Activated naive CD8-positive, alpha-beta T cell (primary cell): ENCODE data around the gene KIFC1.

Experiments
- H3K27ac Mint-ChIP-seq: one replicate; pipeline ENCODE4 v1.8.0; 2021; ENCODE audit warnings: mixed read lengths
- H3K27me3 Mint-ChIP-seq: one replicate; pipeline ENCODE4 v1.8.0; 2021; ENCODE audit warnings: mixed read lengths
- H3K36me3 Mint-ChIP-seq: one replicate; pipeline ENCODE4 v1.8.0; 2021; ENCODE audit warnings: mixed read lengths
- H3K4me1 Mint-ChIP-seq: one replicate; pipeline ENCODE4 v1.8.0; 2021; ENCODE audit warnings: low read depth, mixed read lengths
- H3K4me3 Mint-ChIP-seq: one replicate; pipeline ENCODE4 v1.8.0; 2021; ENCODE audit warnings: mild to moderate bottlenecking, mixed read lengths
- H3K9me3 Mint-ChIP-seq: one replicate; pipeline ENCODE4 v1.8.0; 2021; ENCODE audit warnings: low read depth, mixed read lengths

KIFC1 gene

DNA sequence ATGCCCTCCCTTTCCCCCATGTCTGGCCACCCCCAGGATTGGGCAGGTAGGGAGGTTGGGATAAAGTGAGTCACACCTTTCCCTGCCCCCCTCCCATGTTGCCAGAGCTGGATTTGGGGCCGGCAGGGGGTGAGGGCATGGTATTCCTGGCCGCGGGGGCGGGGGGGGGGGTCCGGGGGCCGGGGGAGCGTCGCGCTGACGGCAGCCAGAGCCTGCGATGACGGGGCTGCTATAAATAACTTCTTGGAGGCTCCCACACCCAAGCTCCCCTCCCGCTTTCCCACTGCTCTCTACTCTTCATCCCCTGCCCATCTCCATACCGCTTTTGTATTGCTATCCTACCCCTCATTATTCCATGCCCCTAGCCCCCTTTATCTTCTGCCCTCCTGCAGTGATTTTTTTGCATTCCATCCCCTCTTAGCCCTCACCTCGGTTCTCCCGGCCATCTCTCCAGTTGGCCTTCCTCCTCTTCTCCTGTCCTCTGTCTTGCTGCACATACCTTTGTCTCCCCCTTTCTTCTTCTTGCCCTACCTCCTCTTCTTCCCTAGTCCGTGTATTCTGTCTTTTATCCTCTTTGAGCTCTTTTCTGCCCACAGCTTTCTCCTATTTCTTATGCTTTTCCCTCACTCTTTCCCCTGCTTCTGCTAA is 42.0 kb downstream of the KIFC1 start:
- no peak overlapping the region for H3K4me3 Mint-ChIP-seq
- peaks cover 6% of the 10 kb centered on the region for H3K36me3 Mint-ChIP-seq
- H3K4me1 Mint-ChIP-seq = peaks cover 48% of the 10 kb centered on the region
- H3K27me3 Mint-ChIP-seq = no peaks in the 10 kb centered on the region
- no peaks in the 10 kb centered on the region for H3K9me3 Mint-ChIP-seq
- peak overlapping the region; percentile 47 for H3K27ac Mint-ChIP-seq

DNA sequence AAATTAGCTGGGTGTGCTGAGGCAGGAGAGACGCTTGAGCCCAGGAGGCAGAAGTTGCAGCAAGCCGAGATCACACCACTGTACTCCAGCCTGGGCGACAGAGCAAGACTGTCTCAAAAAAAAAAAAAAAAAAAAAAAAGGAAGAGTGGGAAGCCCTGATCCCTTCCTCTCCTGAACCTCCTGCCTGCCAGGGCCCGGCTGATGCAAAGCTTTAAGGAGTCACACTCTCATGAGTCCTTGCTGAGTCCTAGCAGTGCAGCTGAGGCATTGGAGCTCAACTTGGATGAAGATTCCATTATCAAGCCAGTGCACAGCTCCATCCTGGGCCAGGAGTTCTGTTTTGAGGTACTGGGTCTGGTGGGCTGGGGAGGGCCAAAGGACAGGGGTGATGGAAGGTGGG is 43.3 kb downstream of the KIFC1 start:
- H3K9me3 Mint-ChIP-seq = no peaks in the 10 kb centered on the region
- H3K27me3 Mint-ChIP-seq = no peaks in the 10 kb centered on the region
- no peak overlapping the region for H3K4me3 Mint-ChIP-seq

DNA sequence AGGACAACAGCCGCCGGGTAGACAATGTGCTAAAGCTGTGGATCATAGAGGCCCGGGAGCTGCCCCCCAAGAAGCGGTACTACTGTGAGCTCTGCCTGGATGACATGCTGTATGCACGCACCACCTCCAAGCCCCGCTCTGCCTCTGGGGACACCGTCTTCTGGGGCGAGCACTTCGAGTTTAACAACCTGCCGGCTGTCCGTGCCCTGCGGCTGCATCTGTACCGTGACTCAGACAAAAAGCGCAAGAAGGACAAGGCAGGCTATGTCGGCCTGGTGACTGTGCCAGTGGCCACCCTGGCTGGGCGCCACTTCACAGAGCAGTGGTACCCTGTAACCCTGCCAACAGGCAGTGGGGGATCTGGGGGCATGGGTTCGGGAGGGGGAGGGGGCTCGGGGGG is 46.0 kb downstream of the KIFC1 start:
- Mint-ChIP-seq H3K27me3 (no peaks in the 10 kb centered on the region), H3K9me3 (no peaks in the 10 kb centered on the region), H3K36me3 (peaks cover 8% of the 10 kb centered on the region), H3K27ac (no peak overlapping the region), H3K4me3 (no peak overlapping the region), H3K4me1 (peaks cover 18% of the 10 kb centered on the region)

More for the DNA sequence above, 43.3 kb downstream of the KIFC1 start:
- H3K36me3 Mint-ChIP-seq = peaks cover 8% of the 10 kb centered on the region
- peaks cover 39% of the 10 kb centered on the region for H3K4me1 Mint-ChIP-seq
- H3K27ac Mint-ChIP-seq = no peak overlapping the region

DNA sequence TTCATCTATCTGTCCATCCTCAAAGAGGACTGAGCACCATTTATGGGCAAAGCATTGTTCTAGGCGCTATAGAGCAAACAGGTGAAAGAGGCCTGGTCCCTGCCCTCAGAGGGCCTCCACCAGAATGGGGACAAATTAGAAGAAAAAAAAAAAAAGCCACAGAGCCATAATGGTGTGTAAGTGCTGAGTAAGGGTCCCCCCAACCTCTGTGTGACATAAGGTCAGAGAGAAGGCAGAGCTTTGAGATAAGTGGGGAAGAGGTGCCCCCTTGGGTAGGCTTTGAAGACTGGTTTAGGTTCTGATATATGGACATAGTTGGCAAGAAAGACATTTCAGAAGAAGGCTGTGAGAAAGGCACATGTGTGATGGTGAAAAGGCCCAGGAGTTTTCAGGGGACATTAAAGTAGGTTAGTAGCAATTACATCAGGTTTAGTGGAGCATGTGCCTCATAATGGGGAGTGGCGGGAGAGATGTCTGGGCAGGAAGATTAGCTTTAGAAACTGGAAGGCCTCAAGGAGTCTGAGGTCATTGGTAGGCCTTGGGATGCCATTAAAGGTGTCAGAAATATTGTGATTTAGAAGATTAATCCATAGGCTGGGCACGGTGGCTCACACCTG is 47.5 kb downstream of the KIFC1 start:
- Mint-ChIP-seq H3K27me3 (no peaks in the 10 kb centered on the region), H3K4me3 (no peak overlapping the region), H3K36me3 (peaks cover 5% of the 10 kb centered on the region), H3K4me1 (peaks cover 9% of the 10 kb centered on the region), H3K9me3 (no peaks in the 10 kb centered on the region), H3K27ac (peak overlapping the region; percentile 64)

DNA sequence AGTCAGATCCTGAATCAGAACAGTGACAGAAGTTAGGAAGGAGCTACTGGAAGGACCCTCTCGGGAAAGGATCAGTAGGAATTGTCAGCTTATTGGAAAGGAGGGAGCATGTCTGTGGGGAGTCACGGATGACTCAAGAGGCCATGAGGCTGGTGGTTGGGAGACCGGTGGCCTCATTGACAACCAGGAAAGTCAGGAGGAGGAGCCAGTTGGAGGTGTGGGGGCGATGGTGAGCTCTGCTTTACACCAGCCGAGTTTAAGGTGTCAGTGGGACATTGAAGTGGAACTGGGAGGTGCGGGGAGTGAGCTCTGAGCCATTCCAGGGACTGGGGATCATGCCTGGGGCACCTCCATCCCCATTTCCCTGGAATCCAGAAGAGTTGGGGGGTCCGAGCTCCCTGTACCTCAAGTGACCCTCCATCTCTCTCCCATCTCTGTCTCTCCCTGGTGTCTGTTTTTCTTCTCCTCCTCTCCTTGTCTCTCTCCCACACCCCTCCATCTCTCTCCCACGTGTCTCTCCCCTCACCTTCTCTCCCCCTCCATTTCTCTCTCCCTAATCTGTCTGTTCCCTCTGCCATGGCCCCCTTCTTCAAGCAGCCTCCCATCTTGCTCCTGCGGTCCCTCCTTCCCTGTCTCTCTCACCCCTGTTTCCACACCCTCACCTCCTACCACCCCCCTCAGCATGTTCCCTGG is 48.5 kb downstream of the KIFC1 start:
- H3K36me3 Mint-ChIP-seq = peaks cover 5% of the 10 kb centered on the region
- H3K27me3 Mint-ChIP-seq = no peaks in the 10 kb centered on the region
- peaks cover 8% of the 10 kb centered on the region for H3K4me1 Mint-ChIP-seq
- no peak overlapping the region for H3K27ac Mint-ChIP-seq
- H3K9me3 Mint-ChIP-seq = no peaks in the 10 kb centered on the region
- H3K4me3 Mint-ChIP-seq = no peak overlapping the region

DNA sequence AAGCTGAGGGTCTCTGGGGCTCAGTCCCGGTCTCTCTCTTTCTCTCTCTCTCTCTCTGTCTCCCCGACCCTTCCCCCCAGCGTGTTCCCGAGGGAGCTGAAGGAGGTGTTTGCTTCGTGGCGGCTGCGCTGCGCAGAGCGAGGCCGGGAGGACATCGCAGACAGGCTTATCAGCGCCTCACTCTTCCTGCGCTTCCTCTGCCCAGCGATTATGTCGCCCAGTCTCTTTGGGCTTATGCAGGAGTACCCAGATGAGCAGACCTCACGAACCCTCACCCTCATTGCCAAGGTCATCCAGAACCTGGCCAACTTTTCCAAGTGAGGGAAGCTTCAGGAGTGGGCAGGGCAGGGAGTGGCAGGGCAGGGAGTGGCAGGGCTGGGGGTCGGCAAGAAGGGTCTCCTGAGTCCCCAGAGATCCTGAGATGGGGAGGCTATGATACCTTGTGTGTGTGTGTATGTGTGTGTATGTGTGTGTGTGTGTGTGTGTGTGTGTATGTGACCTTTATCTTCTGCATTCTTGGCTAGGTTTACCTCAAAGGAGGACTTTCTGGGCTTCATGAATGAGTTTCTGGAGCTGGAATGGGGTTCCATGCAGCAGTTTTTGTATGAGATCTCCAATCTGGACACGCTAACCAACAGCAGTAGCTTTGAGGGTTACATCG is 49.2 kb downstream of the KIFC1 start:
- no peaks in the 10 kb centered on the region for H3K9me3 Mint-ChIP-seq
- H3K27ac Mint-ChIP-seq = no peak overlapping the region
- peaks cover 6% of the 10 kb centered on the region for H3K4me1 Mint-ChIP-seq
- no peaks in the 10 kb centered on the region for H3K27me3 Mint-ChIP-seq
- peaks cover 5% of the 10 kb centered on the region for H3K36me3 Mint-ChIP-seq
- H3K4me3 Mint-ChIP-seq = no peak overlapping the region

DNA sequence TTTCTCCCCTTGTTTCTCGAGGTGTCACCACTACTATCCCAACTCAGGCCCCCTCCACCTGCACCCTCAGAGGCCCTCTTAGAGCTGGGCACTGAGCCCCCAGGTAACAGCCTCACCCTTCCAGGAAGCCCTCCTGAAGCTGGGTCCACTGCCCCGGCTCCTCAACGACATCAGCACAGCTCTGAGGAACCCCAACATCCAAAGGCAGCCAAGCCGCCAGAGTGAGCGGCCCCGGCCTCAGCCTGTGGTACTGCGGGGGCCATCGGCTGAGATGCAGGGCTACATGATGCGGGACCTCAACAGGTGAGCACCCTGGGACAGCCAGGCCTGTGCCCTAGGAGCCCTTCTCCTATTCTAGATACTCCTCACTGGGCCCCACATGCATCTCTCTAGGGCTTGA is 49.8 kb downstream of the KIFC1 start:
- Mint-ChIP-seq H3K27ac (peak overlapping the region; percentile 37), H3K27me3 (no peaks in the 10 kb centered on the region), H3K4me1 (peaks cover 6% of the 10 kb centered on the region), H3K9me3 (no peaks in the 10 kb centered on the region), H3K4me3 (no peak overlapping the region), H3K36me3 (peaks cover 4% of the 10 kb centered on the region)

DNA sequence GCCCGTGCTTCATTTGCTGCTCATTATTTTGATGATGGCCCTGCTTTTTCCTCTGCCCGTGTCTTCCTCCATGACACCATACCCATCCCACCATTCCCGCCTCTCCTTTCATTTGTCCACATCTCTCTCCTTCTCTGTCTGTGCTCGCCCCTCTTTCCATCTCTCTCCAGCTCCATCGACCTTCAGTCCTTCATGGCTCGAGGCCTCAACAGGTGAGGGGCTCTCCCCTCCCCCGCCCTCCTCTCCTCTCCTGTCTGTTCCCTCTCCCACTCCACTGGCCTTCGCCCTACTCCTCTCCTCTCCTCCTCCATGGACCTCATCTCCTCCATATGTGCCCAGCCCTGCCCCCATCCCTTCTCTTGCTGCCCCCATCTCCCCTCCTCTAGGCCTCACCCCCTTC is 50.7 kb downstream of the KIFC1 start:
- H3K4me3 Mint-ChIP-seq = no peak overlapping the region
- H3K36me3 Mint-ChIP-seq = peaks cover 4% of the 10 kb centered on the region
- no peaks in the 10 kb centered on the region for H3K9me3 Mint-ChIP-seq
- H3K27ac Mint-ChIP-seq = no peak overlapping the region
- no peaks in the 10 kb centered on the region for H3K27me3 Mint-ChIP-seq
- H3K4me1 Mint-ChIP-seq = peaks cover 6% of the 10 kb centered on the region

DNA sequence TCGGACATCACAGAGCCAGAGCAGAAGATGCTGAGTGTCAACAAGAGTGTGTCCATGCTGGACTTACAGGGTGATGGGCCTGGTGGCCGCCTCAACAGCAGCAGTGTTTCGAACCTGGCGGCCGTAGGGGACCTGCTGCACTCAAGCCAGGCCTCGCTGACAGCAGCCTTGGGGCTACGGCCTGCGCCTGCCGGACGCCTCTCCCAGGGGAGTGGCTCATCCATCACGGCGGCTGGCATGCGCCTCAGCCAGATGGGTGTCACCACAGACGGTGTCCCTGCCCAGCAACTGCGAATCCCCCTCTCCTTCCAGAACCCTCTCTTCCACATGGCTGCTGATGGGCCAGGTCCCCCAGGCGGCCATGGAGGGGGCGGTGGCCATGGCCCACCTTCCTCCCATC is 51.4 kb downstream of the KIFC1 start:
- H3K27me3 Mint-ChIP-seq = no peaks in the 10 kb centered on the region

DNA sequence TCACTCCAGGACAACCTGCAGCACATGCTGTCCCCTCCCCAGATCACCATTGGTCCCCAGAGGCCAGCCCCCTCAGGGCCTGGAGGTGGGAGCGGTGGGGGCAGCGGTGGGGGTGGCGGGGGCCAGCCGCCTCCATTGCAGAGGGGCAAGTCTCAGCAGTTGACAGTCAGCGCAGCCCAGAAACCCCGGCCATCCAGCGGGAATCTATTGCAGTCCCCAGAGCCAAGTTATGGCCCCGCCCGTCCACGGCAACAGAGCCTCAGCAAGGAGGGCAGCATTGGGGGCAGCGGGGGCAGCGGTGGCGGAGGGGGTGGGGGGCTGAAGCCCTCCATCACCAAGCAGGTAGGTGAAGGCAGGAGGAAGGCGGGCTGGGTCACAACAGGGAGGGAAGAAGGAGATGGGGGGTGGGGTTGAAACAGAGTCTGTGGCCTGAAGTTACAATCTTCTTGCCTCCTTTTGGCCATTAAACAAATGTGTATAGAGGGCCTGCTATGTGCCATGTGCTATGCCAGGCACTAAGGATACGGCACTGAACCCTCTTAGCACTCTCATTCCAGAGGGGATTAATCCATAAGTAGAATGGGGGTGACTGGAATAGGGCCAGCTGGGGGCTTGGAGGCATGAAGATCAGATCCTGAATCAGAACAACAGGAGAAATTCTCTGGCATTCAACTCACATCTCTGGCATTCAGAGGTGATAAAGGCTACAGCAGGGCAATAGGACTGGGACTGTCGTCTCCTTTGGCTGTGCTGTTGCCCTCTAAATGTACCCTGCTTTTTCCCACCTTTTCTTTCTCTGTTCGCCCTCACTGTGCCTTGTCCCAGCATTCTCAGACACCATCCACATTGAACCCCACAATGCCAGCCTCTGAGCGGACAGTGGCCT is 52.2 kb downstream of the KIFC1 start:
- Mint-ChIP-seq H3K36me3 (peaks cover 4% of the 10 kb centered on the region), H3K27ac (no peak overlapping the region), H3K4me1 (peaks cover 6% of the 10 kb centered on the region), H3K27me3 (no peaks in the 10 kb centered on the region), H3K9me3 (no peaks in the 10 kb centered on the region), H3K4me3 (no peak overlapping the region)

More for the DNA sequence above, 51.4 kb downstream of the KIFC1 start:
- Mint-ChIP-seq H3K27ac (no peak overlapping the region), H3K36me3 (peaks cover 4% of the 10 kb centered on the region), H3K9me3 (no peaks in the 10 kb centered on the region), H3K4me3 (no peak overlapping the region), H3K4me1 (peaks cover 6% of the 10 kb centered on the region)

DNA sequence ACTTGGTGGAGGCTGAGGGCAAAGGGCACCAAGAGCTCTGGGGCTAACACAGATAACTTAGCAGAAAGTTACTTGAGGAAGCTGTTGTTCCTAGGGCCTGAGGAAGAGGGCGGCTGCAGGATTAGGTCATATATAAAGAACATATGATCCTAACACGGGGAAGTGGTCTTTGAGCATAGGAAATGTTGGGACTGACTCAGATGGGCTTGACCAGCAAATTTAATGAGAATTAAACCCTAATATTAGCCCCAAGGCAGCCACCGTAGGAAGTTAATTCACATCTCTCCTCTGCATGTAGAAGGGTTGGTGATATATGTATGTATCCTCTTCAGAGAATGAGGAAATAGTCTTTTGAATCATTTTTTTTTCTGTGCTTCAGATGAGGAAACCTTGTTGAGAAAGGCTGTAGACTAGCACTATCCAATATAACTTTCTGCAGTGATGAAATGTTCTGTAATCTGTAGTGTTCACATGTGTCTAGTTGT is 53.5 kb downstream of the KIFC1 start:
- Mint-ChIP-seq H3K36me3 (peaks cover 2% of the 10 kb centered on the region), H3K4me3 (no peak overlapping the region), H3K9me3 (no peaks in the 10 kb centered on the region), H3K27ac (no peak overlapping the region), H3K27me3 (no peaks in the 10 kb centered on the region), H3K4me1 (peaks cover 2% of the 10 kb centered on the region)

DNA sequence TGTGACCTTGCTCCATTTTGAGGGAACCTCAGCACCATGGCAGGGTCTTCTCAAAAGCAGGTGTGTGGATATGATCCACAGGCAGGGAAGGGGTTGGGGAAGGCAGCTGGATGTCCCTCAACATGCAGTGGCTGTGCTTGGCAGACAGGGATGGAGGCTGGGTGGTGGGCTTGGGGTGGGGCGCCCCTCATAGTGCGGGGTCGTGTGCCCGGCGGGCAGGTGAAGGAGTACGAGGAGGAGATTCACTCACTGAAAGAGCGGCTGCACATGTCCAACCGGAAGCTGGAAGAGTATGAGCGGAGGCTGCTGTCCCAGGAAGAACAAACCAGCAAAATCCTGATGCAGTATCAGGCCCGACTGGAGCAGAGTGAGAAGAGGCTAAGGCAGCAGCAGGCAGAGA is 54.7 kb downstream of the KIFC1 start:
- no peaks in the 10 kb centered on the region for H3K27me3 Mint-ChIP-seq
- peak overlapping the region; percentile 54 for H3K27ac Mint-ChIP-seq
- H3K36me3 Mint-ChIP-seq = peaks cover 2% of the 10 kb centered on the region

DNA sequence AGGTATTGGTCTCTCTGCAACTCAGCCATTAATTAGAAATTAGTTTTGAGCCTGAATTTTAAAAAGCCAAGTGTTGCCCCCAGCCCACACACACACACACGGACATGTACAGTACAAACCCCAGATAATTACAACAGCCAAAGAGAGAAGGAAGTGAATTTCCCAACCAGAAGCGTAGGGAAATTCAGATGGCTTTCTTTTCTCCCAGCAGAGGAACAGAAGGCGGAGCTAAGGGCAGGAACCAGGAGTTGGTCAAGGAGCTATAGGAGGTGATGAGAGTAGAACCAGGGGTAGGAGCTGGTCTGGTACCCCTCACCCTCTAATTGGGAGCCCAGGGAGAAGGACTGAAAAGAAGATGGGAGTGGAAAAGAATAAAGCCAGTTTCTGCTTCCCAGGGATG is 58.8 kb downstream of the KIFC1 start:
- H3K27me3 Mint-ChIP-seq = no peaks in the 10 kb centered on the region
- H3K9me3 Mint-ChIP-seq = no peaks in the 10 kb centered on the region
- peaks cover 18% of the 10 kb centered on the region for H3K4me1 Mint-ChIP-seq
- peak overlapping the region; percentile 46 for H3K27ac Mint-ChIP-seq
- H3K4me3 Mint-ChIP-seq = no peak overlapping the region
- peaks cover 2% of the 10 kb centered on the region for H3K36me3 Mint-ChIP-seq

More for the DNA sequence above, 54.7 kb downstream of the KIFC1 start:
- Mint-ChIP-seq H3K4me3 (no peak overlapping the region), H3K9me3 (no peaks in the 10 kb centered on the region), H3K4me1 (no peaks in the 10 kb centered on the region)

DNA sequence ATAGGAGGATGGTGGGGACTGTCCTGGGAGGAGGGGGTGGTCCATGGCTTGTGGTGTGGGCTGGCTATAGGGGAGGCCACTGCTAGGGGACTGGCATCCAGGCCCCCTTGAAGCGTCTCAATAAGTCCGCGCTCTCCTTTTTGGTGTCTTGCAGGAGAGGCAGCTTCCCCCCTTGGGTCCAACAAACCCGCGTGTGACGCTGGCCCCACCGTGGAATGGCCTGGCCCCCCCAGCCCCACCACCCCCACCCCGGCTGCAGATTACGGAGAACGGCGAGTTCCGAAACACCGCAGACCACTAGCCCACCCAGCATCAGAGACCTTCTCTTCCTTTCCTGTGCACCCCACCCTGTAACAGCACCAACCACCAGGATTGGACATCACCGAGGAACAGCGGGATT is 60.0 kb downstream of the KIFC1 start:
- H3K27me3 Mint-ChIP-seq = no peaks in the 10 kb centered on the region
- no peaks in the 10 kb centered on the region for H3K9me3 Mint-ChIP-seq
- H3K27ac Mint-ChIP-seq = peak overlapping the region; percentile 66
- H3K4me1 Mint-ChIP-seq = peaks cover 23% of the 10 kb centered on the region
- H3K4me3 Mint-ChIP-seq = no peak overlapping the region
- peaks cover 4% of the 10 kb centered on the region for H3K36me3 Mint-ChIP-seq
